ENCODE results near the gene CIP2A.

- no peak for TF ChIP-seq CTCF (IDR thresholded peaks at IDR 0.05)
- no peak for TF ChIP-seq POLR2AphosphoS5 (IDR thresholded peaks at IDR 0.05; ENCODE audit: insufficient read depth in 1 of 2, low read depth in 1 of 2)
Measured at GRCh38 chr3:108620250-108620649, 31.0 kb upstream of the CIP2A start.

All from vagina (tissue), 2 donors.